Loucy (cell line): Measurements from ENCODE around the gene DNASE1.

ENCODE experiments used
- H2AFZ ChIP-seq: fragments of 200-600 bp; sonication (generic); 2 replicates; pipeline ENCODE4 v1.6.0; 2016; ENCODE audit warnings: antibody characterized with exemption, mild to moderate bottlenecking, low read length, moderate library complexity
- H3F3A ChIP-seq: fragments of 200-600 bp; 2 replicates; pipeline ENCODE4 v1.6.0; 2016; ENCODE audit warnings: antibody characterized with exemption, low read depth, mild to moderate bottlenecking
- H3K27me3 ChIP-seq: fragments of 200-600 bp; sonication (generic); 2 replicates; pipeline ENCODE4 v1.6.1; 2014; ENCODE audit warnings: low read length, mild to moderate bottlenecking; ENCODE audit not compliant: insufficient read depth, poor library complexity, severe bottlenecking
- H3K36me3 ChIP-seq: fragments of 200-600 bp; sonication (generic); 2 replicates; pipeline ENCODE4 v1.6.1; 2016; ENCODE audit warnings: low read length; ENCODE audit not compliant: insufficient read depth
- H3K4me1 ChIP-seq: fragments of 200-600 bp; sonication (generic); 2 replicates; pipeline ENCODE4 v1.5.1; 2014; ENCODE audit warnings: low read length, mild to moderate bottlenecking; ENCODE audit not compliant: insufficient read depth, poor library complexity, severe bottlenecking
- H3K4me2 ChIP-seq: fragments of 200-600 bp; sonication (generic); 2 replicates; pipeline ENCODE4 v1.6.0; 2014; ENCODE audit warnings: antibody characterized with exemption, low read length, low read depth, mild to moderate bottlenecking; ENCODE audit not compliant: poor library complexity, severe bottlenecking
- H3K4me3 ChIP-seq: fragments of 200-600 bp; sonication (generic); 2 replicates; pipeline ENCODE4 v1.5.1; 2014; ENCODE audit warnings: low read length, mild to moderate bottlenecking, mixed read lengths; ENCODE audit not compliant: poor library complexity, severe bottlenecking
- H3K79me2 ChIP-seq: fragments of 200-600 bp; sonication (generic); 2 replicates; pipeline ENCODE4 v1.6.1; 2014; ENCODE audit warnings: low read length; ENCODE audit not compliant: insufficient read depth
- H3K9ac ChIP-seq: fragments of 200-600 bp; sonication (generic); 2 replicates; pipeline ENCODE4 v1.6.0; 2014; ENCODE audit warnings: mild to moderate bottlenecking, low read depth, low read length, moderate library complexity; ENCODE audit not compliant: poor library complexity, severe bottlenecking
- H3K9me2 ChIP-seq: fragments of 200-600 bp; sonication (generic); replicated peaks from 2 replicates; pipeline ENCODE4 v1.6.1; 2016; ENCODE audit warnings: low read depth, low read length, mixed read lengths
- H3K9me3 ChIP-seq: fragments of 200-600 bp; sonication (generic); 2 replicates; pipeline ENCODE4 v1.6.1; 2014; ENCODE audit warnings: mild to moderate bottlenecking, antibody characterized with exemption, low read length, low read depth; ENCODE audit not compliant: insufficient read depth
- H4K20me1 ChIP-seq: fragments of 200-600 bp; sonication (generic); 2 replicates; pipeline ENCODE4 v1.6.0; 2014; ENCODE audit warnings: antibody characterized with exemption, low read length, mild to moderate bottlenecking; ENCODE audit not compliant: insufficient read depth, poor library complexity, severe bottlenecking
- EZH2phosphoT487 ChIP-seq: fragments of 200-600 bp; IDR thresholded peaks from 2 replicates; pipeline ENCODE4 v1.6.1; 2018; ENCODE audit warnings: antibody characterized with exemption, mild to moderate bottlenecking, moderate library complexity, borderline replicate concordance
- TF ChIP-seq, protein P1 (sequence below): fragments of 200-600 bp; sonication (generic); conservative IDR thresholded peaks from 2 replicates; pipeline ENCODE4 v1.5.1; 2014; ENCODE audit warnings: mild to moderate bottlenecking, antibody characterized with exemption, low read length

Gene DNASE1

DNA sequence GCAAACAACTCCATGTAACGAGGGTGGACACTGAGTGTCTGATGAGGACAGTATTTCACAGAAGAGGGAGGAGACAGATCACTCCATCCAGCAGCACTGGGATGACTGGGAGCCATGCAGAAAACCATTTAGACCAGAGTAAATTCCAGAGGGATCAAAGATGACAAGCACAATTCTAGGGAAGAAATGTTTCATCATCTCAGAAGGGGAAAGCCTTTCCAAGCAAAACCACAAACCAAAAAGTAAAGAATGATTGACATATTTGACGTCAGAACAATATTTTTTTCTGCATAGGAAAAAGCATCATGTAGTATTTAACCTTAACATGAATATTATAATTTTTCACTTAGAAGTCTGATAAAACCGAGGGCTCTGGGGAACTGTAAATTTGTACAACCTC, 4.8 kb downstream of the DNASE1 start:
- H4K20me1 ChIP-seq: no peaks in the 10 kb centered on the region
- no peaks in the 10 kb centered on the region for H3K79me2 ChIP-seq
- H3K9ac ChIP-seq: no peak overlapping the region
- no peak overlapping the region for H3K4me2 ChIP-seq
- peaks cover 4% of the 10 kb centered on the region for H3K4me1 ChIP-seq
- H3F3A ChIP-seq: no peaks in the 10 kb centered on the region
- H2AFZ ChIP-seq: no peak overlapping the region
- H3K9me2 ChIP-seq: no peaks in the 10 kb centered on the region
- no peaks in the 10 kb centered on the region for H3K9me3 ChIP-seq
- no peak for TF ChIP-seq EZH2phosphoT487
- TF ChIP-seq, protein P1, sequence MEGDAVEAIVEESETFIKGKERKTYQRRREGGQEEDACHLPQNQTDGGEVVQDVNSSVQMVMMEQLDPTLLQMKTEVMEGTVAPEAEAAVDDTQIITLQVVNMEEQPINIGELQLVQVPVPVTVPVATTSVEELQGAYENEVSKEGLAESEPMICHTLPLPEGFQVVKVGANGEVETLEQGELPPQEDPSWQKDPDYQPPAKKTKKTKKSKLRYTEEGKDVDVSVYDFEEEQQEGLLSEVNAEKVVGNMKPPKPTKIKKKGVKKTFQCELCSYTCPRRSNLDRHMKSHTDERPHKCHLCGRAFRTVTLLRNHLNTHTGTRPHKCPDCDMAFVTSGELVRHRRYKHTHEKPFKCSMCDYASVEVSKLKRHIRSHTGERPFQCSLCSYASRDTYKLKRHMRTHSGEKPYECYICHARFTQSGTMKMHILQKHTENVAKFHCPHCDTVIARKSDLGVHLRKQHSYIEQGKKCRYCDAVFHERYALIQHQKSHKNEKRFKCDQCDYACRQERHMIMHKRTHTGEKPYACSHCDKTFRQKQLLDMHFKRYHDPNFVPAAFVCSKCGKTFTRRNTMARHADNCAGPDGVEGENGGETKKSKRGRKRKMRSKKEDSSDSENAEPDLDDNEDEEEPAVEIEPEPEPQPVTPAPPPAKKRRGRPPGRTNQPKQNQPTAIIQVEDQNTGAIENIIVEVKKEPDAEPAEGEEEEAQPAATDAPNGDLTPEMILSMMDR: no peak
- H3K36me3 ChIP-seq: peaks cover 12% of the 10 kb centered on the region; the same call in 1 of the 2 replicates
- no peak overlapping the region for H3K4me3 ChIP-seq
- no peaks in the 10 kb centered on the region for H3K27me3 ChIP-seq

- Histone ChIP-seq H3K4me3 (no peak overlapping the region), H3K9ac (no peak overlapping the region), H4K20me1 (no peaks in the 10 kb centered on the region), H3K27me3 (no peaks in the 10 kb centered on the region), H3K36me3 (peaks cover 12% of the 10 kb centered on the region; the same call in 1 of the 2 replicates), H2AFZ (no peak overlapping the region), H3K9me2 (no peaks in the 10 kb centered on the region), H3F3A (no peaks in the 10 kb centered on the region), H3K4me2 (no peak overlapping the region), H3K79me2 (no peaks in the 10 kb centered on the region), H3K4me1 (peaks cover 7% of the 10 kb centered on the region), H3K9me3 (no peaks in the 10 kb centered on the region)
- TF ChIP-seq, protein P1: no peak
- no peak for TF ChIP-seq EZH2phosphoT487
Observed at GRCh38 chr16:3661311-3661710, 6.8 kb downstream of the DNASE1 start.

- Histone ChIP-seq H3K9me3 (no peaks in the 10 kb centered on the region), H3K36me3 (peaks cover 11% of the 10 kb centered on the region; the same call in 1 of the 2 replicates), H3F3A (no peaks in the 10 kb centered on the region), H3K4me3 (no peak overlapping the region), H3K4me2 (no peak overlapping the region), H2AFZ (no peak overlapping the region), H3K4me1 (peaks cover 10% of the 10 kb centered on the region), H3K9me2 (no peaks in the 10 kb centered on the region), H4K20me1 (no peaks in the 10 kb centered on the region), H3K27me3 (no peaks in the 10 kb centered on the region), H3K79me2 (no peaks in the 10 kb centered on the region), H3K9ac (no peak overlapping the region)
- TF ChIP-seq, protein P1: no peak
Observed at GRCh38 chr16:3661922-3662321, 7.4 kb downstream of the DNASE1 start.
